ENCODE measurements around the gene UBA6.
"Not testable (repeated sequence)": the region's sequence is repeated elsewhere in the genome, so short reads cannot be mapped to it uniquely, and the experiment has no call there.

The UBA6 gene

DNA sequence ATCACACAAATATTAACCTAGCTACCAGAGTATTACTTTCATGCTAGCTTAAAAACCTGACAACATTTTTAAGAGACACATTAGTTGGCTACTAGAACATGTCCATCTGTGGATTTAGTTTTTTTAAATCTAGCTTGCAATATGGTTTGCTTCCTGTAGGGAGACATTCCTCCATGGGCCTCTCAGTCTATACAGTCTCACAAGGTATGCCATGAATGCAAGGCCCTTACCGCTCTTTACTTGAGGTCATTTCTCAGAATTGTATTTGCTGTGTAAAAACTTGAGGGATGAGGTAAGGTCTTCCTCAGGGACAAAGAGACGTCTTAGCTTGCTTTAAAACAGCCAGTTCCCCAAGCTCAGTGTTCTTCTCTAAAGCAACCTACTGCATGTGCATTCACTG is 26.9 kb downstream of the UBA6 start:
- DNase-seq (ENCODE audit: extremely low read depth in 1 of 2, low read depth in 1 of 2): no peak

GRCh38 chr4:67668315-67668714 is 32.6 kb downstream of the UBA6 start:
- no peak for DNase-seq (ENCODE audit: extremely low read depth in 1 of 2, low read depth in 1 of 2)

- no peak for DNase-seq (ENCODE audit: extremely low read depth in 1 of 2, low read depth in 1 of 2)
Observed at GRCh38 chr4:67660418-67660817, 40.5 kb downstream of the UBA6 start.

- no peak for DNase-seq (ENCODE audit: extremely low read depth in 1 of 2, low read depth in 1 of 2)
Observed at GRCh38 chr4:67659065-67659464, 41.9 kb downstream of the UBA6 start.

GRCh38 chr4:67658302-67658701 is 42.7 kb downstream of the UBA6 start:
- DNase-seq (ENCODE audit: extremely low read depth in 1 of 2, low read depth in 1 of 2): peak in 1 of 2 donors; percentile 29

DNA sequence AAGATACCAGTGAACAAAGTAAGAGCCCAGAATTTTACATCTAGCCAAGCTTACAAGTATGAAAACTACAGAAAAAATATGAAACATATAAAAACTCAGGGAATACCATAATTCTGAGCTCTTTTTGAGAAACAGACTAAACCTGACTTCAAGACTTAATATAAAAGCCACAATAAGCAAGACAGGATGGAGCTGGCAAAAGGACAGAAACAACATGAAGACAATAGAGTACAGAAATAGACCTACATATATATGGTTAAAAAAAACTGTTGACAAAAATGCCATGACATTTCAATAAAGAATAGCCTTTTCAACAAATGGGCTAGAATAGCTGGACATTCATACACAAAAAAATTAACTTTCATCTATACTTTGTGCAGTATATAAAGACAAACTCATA is 49.4 kb downstream of the UBA6 start:
- no peak for DNase-seq (ENCODE audit: extremely low read depth in 1 of 2, low read depth in 1 of 2)

- no peak for DNase-seq (ENCODE audit: extremely low read depth in 1 of 2, low read depth in 1 of 2)
Observed at GRCh38 chr4:67638136-67638535, 62.8 kb downstream of the UBA6 start.

DNA sequence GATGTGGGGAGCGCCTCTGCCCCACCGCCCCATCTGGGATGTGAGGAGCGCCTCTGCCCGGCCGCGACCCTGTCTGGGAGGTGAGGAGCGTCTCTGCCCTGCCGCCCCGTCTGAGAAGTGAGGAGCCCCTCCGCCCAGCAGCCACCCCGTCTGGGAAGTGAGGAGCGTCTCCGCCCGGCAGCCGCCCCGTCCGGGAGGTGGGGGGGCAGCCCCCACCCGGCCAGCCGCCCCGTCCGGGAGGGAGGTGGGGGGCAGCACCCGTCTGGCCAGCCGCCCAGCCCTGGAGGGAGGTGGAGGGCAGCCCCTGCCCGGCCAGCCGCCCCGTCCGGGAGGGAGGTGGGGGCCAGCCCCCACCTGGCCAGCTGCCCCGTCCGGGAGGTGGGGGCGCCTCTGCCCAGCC is 64.0 kb downstream of the UBA6 start:
- not testable (repeated sequence) for DNase-seq (ENCODE audit: extremely low read depth in 1 of 2, low read depth in 1 of 2)

DNA sequence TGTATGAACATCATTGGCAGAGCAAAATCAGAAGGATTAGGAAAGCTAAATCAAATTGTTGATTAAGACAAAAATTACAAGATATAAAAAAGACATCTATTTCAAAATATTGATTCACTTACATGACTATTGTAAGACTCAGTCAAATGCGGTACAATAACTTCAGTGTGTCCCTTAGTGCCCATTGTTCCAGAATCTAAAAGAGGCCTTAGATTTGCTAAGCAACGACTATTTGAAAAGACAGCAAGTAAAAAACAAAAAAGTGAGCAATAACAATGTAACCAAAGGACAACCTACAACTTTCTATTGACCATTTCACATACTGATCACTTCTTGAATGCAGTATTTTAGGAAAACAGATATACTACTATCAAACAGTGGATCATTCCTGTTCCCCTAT is 65.6 kb downstream of the UBA6 start:
- DNase-seq (ENCODE audit: extremely low read depth in 1 of 2, low read depth in 1 of 2): no peak

- DNase-seq (ENCODE audit: extremely low read depth in 1 of 2, low read depth in 1 of 2): no peak
Observed at GRCh38 chr4:67634741-67635140, 66.2 kb downstream of the UBA6 start.

- DNase-seq (ENCODE audit: extremely low read depth in 1 of 2, low read depth in 1 of 2): no peak
Observed at GRCh38 chr4:67632492-67632891, 68.5 kb downstream of the UBA6 start.

GRCh38 chr4:67624939-67625338 is 76.0 kb downstream of the UBA6 start:
- DNase-seq (ENCODE audit: extremely low read depth in 1 of 2, low read depth in 1 of 2): no peak

DNA sequence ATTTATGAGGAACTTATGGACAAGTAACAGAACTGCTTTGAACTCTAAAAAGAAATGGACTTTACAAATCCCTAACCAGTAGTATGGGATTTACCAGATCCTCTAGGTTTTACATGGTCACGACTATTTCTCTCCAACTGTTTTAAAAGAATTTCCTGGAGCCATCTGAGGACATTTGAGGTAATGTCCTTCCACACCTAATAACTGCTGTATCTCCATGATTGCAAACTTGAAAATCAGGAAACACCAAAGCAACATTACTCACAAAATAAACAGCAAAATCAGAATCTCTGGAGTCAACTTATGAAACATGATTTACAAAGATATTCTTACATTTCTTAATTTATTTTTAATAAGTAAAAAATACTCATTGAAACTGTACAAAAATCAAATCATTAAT is 84.5 kb downstream of the UBA6 start:
- no peak for DNase-seq (ENCODE audit: extremely low read depth in 1 of 2, low read depth in 1 of 2)

GRCh38 chr4:67615119-67615518 is 85.8 kb downstream of the UBA6 start:
- DNase-seq (ENCODE audit: extremely low read depth in 1 of 2, low read depth in 1 of 2): no peak

DNA sequence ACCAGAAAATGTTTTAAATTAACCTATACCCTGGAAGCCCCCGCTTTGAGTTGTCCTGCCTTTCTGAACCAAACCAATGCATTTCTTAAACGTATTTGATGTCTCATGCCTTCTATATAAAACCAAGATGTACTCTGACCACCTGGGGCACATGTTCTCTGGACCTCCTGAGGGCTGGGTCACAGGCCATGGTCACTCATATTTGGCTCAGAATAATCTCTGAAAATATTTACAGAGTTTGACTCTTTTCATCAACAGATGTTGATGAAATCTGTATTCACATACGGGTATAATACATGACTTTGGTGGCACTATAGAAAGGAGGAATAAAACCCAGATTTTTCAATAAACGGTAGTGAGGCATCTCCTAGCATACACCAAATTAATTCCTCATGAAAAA is 86.8 kb downstream of the UBA6 start:
- no peak for DNase-seq (ENCODE audit: extremely low read depth in 1 of 2, low read depth in 1 of 2)

DNA sequence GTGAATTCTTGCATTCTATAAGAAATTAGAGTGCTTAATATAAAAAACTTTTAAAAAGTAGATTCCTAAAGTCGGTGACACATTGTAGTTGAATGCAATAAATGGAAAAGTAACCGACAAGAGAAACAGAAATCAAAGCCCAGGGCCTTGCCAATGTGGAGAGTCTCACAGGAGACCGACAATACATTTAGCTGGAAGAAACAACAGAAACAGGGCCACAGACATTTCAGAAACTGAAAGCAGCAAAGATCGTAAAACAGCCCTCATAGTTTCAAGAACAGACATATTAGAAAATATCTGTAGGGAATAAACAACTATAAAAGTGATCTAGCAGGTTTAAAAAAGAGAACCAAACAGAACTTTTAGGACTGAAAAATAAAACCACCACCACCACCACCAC is 92.9 kb downstream of the UBA6 start:
- no peak for DNase-seq (ENCODE audit: extremely low read depth in 1 of 2, low read depth in 1 of 2)

GRCh38 chr4:67604749-67605148 is 96.2 kb downstream of the UBA6 start:
- no peak for DNase-seq (ENCODE audit: extremely low read depth in 1 of 2, low read depth in 1 of 2)

DNA sequence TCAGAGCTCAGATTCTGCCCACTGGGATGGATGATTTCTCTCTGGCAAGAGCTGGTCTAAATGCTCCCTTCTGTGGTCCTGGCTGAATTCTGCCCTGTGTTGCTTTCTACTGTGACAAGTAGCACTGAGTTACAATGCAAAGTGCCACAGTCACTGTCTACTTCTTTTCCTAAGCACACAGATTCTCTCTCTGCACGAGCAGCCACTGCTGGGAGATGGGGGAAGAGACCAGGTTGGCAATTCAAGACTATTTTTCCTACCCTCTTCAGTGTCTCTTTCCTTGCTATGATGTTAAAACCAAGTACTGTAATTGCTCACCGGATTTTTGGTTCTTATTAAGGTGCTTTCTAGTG is 97.0 kb downstream of the UBA6 start:
- no peak for DNase-seq (ENCODE audit: extremely low read depth in 1 of 2, low read depth in 1 of 2)

- DNase-seq (ENCODE audit: extremely low read depth in 1 of 2, low read depth in 1 of 2): no peak
Observed at GRCh38 chr4:67603310-67604028, 97.5 kb downstream of the UBA6 start.

GRCh38 chr4:67593741-67594175 is 107.2 kb downstream of the UBA6 start:
- no peak for DNase-seq (ENCODE audit: extremely low read depth in 1 of 2, low read depth in 1 of 2)

- DNase-seq (ENCODE audit: extremely low read depth in 1 of 2, low read depth in 1 of 2): no peak
Observed at GRCh38 chr4:67587156-67587555, 113.8 kb downstream of the UBA6 start.

DNA sequence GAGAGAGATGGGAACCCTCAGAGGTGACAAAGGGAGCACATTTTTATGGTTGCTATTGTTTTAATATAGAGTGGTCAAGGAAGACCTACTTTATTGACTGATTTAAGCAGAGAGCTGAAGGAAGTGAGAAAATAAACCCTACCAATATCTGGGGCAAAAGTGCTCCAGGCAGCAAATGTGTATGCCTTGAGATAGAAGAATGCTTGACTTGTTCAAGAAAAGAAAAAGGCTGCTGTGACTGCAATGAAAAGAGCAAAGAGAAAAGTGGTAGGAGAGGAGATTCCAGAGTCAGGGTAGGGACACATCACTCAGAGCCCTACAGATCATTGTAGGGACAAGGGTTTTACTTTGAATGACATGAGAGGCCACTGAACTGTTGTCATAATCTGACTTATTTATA is 116.5 kb downstream of the UBA6 start:
- no peak for DNase-seq (ENCODE audit: extremely low read depth in 1 of 2, low read depth in 1 of 2)

- no peak for DNase-seq (ENCODE audit: extremely low read depth in 1 of 2, low read depth in 1 of 2)
Observed at GRCh38 chr4:67581913-67582312, 119.0 kb downstream of the UBA6 start.

All from stimulated activated CD8-positive, alpha-beta memory T cell treated with anti-CD3 and anti-CD28 coated beads, Interleukin-7, amount 100 ng/mL, for 48 hours (primary cell).